GM12878 (cell line): Measurements from ENCODE around the gene PPP3CB. TPM values are rescaled to one million over a fixed set of nuclear protein-coding genes. Genes with fewer than 3 reads are reported as not detected.

Source experiments
- ATAC-seq: fragments of 200-7000 bp; cut with Tn5 transposase; 3 replicates; pipeline ENCODE4 v1.9.1; 2020; ENCODE audit warnings: mild to moderate bottlenecking, moderate library complexity
- BruUV-seq: library from RNA; stranded (reverse); fragments of 400-500 nt; replicated peaks from 2 replicates; lab custom pipeline; 2021; lab: Mats Ljungman, UMichigan
- CTCF ChIA-PET: fragments of 300-600 bp; sonication (Branson Sonifier 250); formaldehyde crosslinking; extraction: SDS; loops from one replicate; lab custom pipeline; 2021; ENCODE audit warnings: inconsistent platforms; lab: Yijun Ruan, JAX
- POLR2A ChIA-PET: fragments of 350-600 bp; formaldehyde crosslinking; extraction: SDS; loops from one replicate; lab custom pipeline; 2021; ENCODE audit warnings: inconsistent platforms; lab: Charles Lee
- RAD21 ChIA-PET: fragments of 300-600 bp; sonication (Branson Sonifier 250); formaldehyde crosslinking; loops from one replicate; lab custom pipeline; 2023; ENCODE audit warnings: antibody characterized with exemption; ENCODE audit not compliant: unreplicated experiment; lab: Charles Lee
- SMC1A ChIA-PET: fragments of 300-600 bp; sonication (Branson Sonifier 250); formaldehyde crosslinking; loops from one replicate; lab custom pipeline; 2023; ENCODE audit not compliant: unreplicated experiment, uncharacterized antibody; lab: Charles Lee
- DNase-seq: peaks from one replicate; pipeline ENCODE4 v3.0.0-alpha.2; 2011; ENCODE audit warnings: low read depth, low spot score
- FAIRE-seq: peaks from 3 replicates; lab custom pipeline; 2011; peaks lifted over from hg19 to GRCh38; lab: Jason Lieb, UNC
- H2AFZ ChIP-seq: 2 replicates; pipeline ENCODE4 v1.6.0; 2011; ENCODE audit warnings: low read depth, low read length, control low read depth; ENCODE audit not compliant: control insufficient read depth
- H3K27ac ChIP-seq: 2 replicates; pipeline ENCODE4 v1.5.1; 2011; ENCODE audit warnings: control low read depth; ENCODE audit not compliant: control insufficient read depth, insufficient read depth
- H3K27me3 ChIP-seq, 2 experiments: replicated peaks in 1 of 2; 2 replicates each; pipeline versions ENCODE4 v1.6.0 to v1.6.1; 2011; ENCODE audit warnings: low read length in 1 of 2; ENCODE audit not compliant: control insufficient read depth in 2 of 2, insufficient read depth in 2 of 2
- H3K36me3 ChIP-seq, 2 experiments: 2 replicates each; pipeline ENCODE4 v1.5.1; 2011; ENCODE audit warnings: low read length in 1 of 2; ENCODE audit not compliant: control insufficient read depth in 2 of 2, insufficient read depth in 2 of 2
- H3K4me1 ChIP-seq: 2 replicates; pipeline ENCODE4 v1.6.1; 2011; ENCODE audit warnings: mild to moderate bottlenecking, low read length, moderate library complexity, mixed read lengths; ENCODE audit not compliant: control insufficient read depth, insufficient read depth
- H3K4me2 ChIP-seq: 2 replicates; pipeline ENCODE4 v1.6.0; 2011; ENCODE audit warnings: control low read depth; ENCODE audit not compliant: control insufficient read depth, insufficient read depth
- H3K4me3 ChIP-seq: fragments of 200-600 bp; sonication (generic); 2 replicates; pipeline ENCODE4 v1.5.1; 2016
- H3K79me2 ChIP-seq: 2 replicates; pipeline ENCODE4 v1.6.0; 2011; ENCODE audit warnings: low read length; ENCODE audit not compliant: control insufficient read depth, insufficient read depth
- H3K9ac ChIP-seq: 2 replicates; pipeline ENCODE4 v1.8.0; 2011; ENCODE audit warnings: low read length, control low read depth, mixed read lengths; ENCODE audit not compliant: control insufficient read depth, insufficient read depth
- H3K9me3 ChIP-seq: replicated peaks from 3 replicates; pipeline ENCODE4 v1.5.1; 2011; ENCODE audit warnings: mild to moderate bottlenecking, low read length; ENCODE audit not compliant: control insufficient read depth, insufficient read depth
- H4K20me1 ChIP-seq: 2 replicates; pipeline ENCODE4 v1.6.0; 2011; ENCODE audit not compliant: control insufficient read depth, insufficient read depth
- ATF2 ChIP-seq: IDR thresholded peaks from 2 replicates; pipeline ENCODE4 v1.6.1; 2012; ENCODE audit warnings: low read length, inconsistent platforms
- ATF7 ChIP-seq: fragments of 450-650 bp; IDR thresholded peaks from 2 replicates; pipeline ENCODE4 v1.6.1; 2016; ENCODE audit warnings: low read depth, mild to moderate bottlenecking
- BCL11A ChIP-seq: IDR thresholded peaks from 2 replicates; pipeline ENCODE4 v1.6.1; 2011; ENCODE audit warnings: low read depth, low read length
- EGR1 ChIP-seq, 2 experiments: IDR thresholded peaks; 1 replicate in 1 of 2; 2 replicates in 1 of 2; pipeline ENCODE4 v1.6.1; 2011 to 2012; ENCODE audit warnings: low read depth in 2 of 2, low read length in 2 of 2, borderline replicate concordance in 1 of 2, mild to moderate bottlenecking in 1 of 2, moderate library complexity in 1 of 2
- ELK1 ChIP-seq: IDR thresholded peaks from 2 replicates; pipeline ENCODE4 v1.6.1; 2012; ENCODE audit warnings: low read depth, low read length, improper control_type of control experiment
- GATAD2B ChIP-seq: fragments of 450-650 bp; conservative IDR thresholded peaks from 2 replicates; pipeline ENCODE4 v1.6.1; 2017; ENCODE audit warnings: low read depth, mild to moderate bottlenecking, moderate library complexity
- HCFC1 ChIP-seq: fragments of 150-350 bp; IDR thresholded peaks from 2 replicates; pipeline ENCODE4 v1.6.1; 2014; ENCODE audit warnings: low read length
- HDAC2 ChIP-seq: fragments of 200-600 bp; sonication (generic); IDR thresholded peaks from 2 replicates; pipeline ENCODE4 v1.6.1; 2017
- JUND ChIP-seq: IDR thresholded peaks from 2 replicates; pipeline ENCODE4 v1.6.1; 2012; ENCODE audit warnings: low read depth, mild to moderate bottlenecking, low read length, improper control_type of control experiment, moderate library complexity
- MEF2B ChIP-seq: fragments of 450-650 bp; IDR thresholded peaks from 2 replicates; pipeline ENCODE4 v1.6.1; 2018; ENCODE audit warnings: mild to moderate bottlenecking, moderate library complexity; ENCODE audit not compliant: partially characterized antibody, poor library complexity, severe bottlenecking
- RAD21 ChIP-seq: IDR thresholded peaks from 2 replicates; pipeline ENCODE4 v1.6.1; 2011; ENCODE audit warnings: mild to moderate bottlenecking, low read depth, low read length, moderate library complexity; ENCODE audit not compliant: insufficient read depth
- REST ChIP-seq: IDR thresholded peaks from 2 replicates; pipeline ENCODE4 v1.6.1; 2012; ENCODE audit warnings: mild to moderate bottlenecking, low read depth, low read length
- SP1 ChIP-seq: IDR thresholded peaks from one replicate; pipeline ENCODE4 v1.6.1; 2011; ENCODE audit warnings: low read depth, low read length
- SRF ChIP-seq, 2 experiments: IDR thresholded peaks; 2 replicates each; pipeline ENCODE4 v1.6.1; 2011; ENCODE audit warnings: low read depth in 2 of 2, low read length in 2 of 2, mild to moderate bottlenecking in 1 of 2, moderate library complexity in 1 of 2
- STAT1 ChIP-seq: fragments of 450-650 bp; conservative IDR thresholded peaks from 2 replicates; pipeline ENCODE4 v1.6.1; 2014; ENCODE audit warnings: antibody characterized with exemption, mild to moderate bottlenecking
- TAF1 ChIP-seq: IDR thresholded peaks from 2 replicates; pipeline ENCODE4 v1.6.1; 2011; ENCODE audit warnings: mild to moderate bottlenecking, low read depth, low read length, borderline replicate concordance
- TBL1XR1 ChIP-seq: IDR thresholded peaks from 2 replicates; pipeline ENCODE4 v1.6.1; 2012; ENCODE audit warnings: low read depth, low read length, improper control_type of control experiment
- TCF3 ChIP-seq: IDR thresholded peaks from 2 replicates; pipeline ENCODE4 v1.6.1; 2012; ENCODE audit warnings: low read depth, mild to moderate bottlenecking, low read length, borderline replicate concordance; ENCODE audit not compliant: insufficient read depth
- ZNF207 ChIP-seq: fragments of 450-650 bp; IDR thresholded peaks from 2 replicates; pipeline ENCODE4 v1.6.1; 2014; ENCODE audit warnings: antibody characterized with exemption, mild to moderate bottlenecking, borderline replicate concordance
- ZNF217 ChIP-seq: fragments of 450-650 bp; IDR thresholded peaks from 2 replicates; pipeline ENCODE4 v1.6.1; 2017; ENCODE audit warnings: antibody characterized with exemption, mild to moderate bottlenecking
- in situ Hi-C: fragments of 300-500 bp; cut with MboI; formaldehyde crosslinking; loops from 9 replicates; pipeline ENCODE4 v1.14.3; 2018; ENCODE audit warnings: mixed read lengths
- intact Hi-C: fragments of 100-400 bp; cut with micrococcal nuclease; formaldehyde crosslinking; loops from one replicate; pipeline ENCODE4 v1.14.2; 2022; ENCODE audit not compliant: unreplicated experiment
- polyA plus RNA-seq, 11 experiments: library from polyadenylated mRNA; depleted of rRNA in 4 of 11; unstranded in 6 of 11; stranded (reverse) in 5 of 11; fragments of >200 nt; fragmentation: Nextera tagmentation in 4 of 11; fragmentation: Illumina TruSeq in 1 of 11; extraction: Ambion mirVana in 4 of 11; extraction: Trizol in 1 of 11; gene quantifications; 1 replicate in 1 of 11; 2 replicates in 10 of 11; pipeline versions ENCODE4 v1.2.1 to v1.2.3, GENCODE V29; 2011 to 2016; ENCODE audit warnings: inconsistent platforms in 2 of 11, missing spikeins in 2 of 11, low read depth in 1 of 11
- total RNA-seq, 4 experiments: library from RNA; depleted of rRNA in 3 of 4; stranded (reverse); fragments of >200 nt in 3 of 4; fragmentation: Illumina TruSeq in 1 of 4; extraction: Trizol in 1 of 4; gene quantifications; 2 replicates each; pipeline versions ENCODE4 v1.2.1 to v1.2.3, GENCODE V29; 2013 to 2021

The PPP3CB gene
- total and polyA plus RNA-seq, 10 of the 15 experiments (the other 5 are each of a cell fraction or from before 2014, with no cell fraction given): 11.4 to 46.4 (median 19.3) TPM

- Histone ChIP-seq H3K9me3 (no peaks in the 10 kb centered on the region), H3K9ac (no peak overlapping the region), H3K79me2 (no peaks in the 10 kb centered on the region), H2AFZ (no peak overlapping the region), H3K27ac (no peak overlapping the region), H3K36me3 (peaks cover 0 to 4% of the 10 kb centered on the region in 2 experiments; a peak in 2 of 4 replicates), H3K4me2 (no peak overlapping the region), H3K4me3 (no peak overlapping the region), H4K20me1 (no peaks in the 10 kb centered on the region), H3K27me3 (no peaks in the 10 kb centered on the region), H3K4me1 (no peaks in the 10 kb centered on the region)
- RAD21 ChIA-PET: no interaction called here
- BruUV-seq: no TSS peak
- TF ChIP-seq ZNF207: no peak
- TF ChIP-seq SP1: no peak
- TF ChIP-seq BCL11A: no peak
- no peak for TF ChIP-seq TCF3
- TF ChIP-seq RAD21: no peak
- no peak for TF ChIP-seq REST
- TF ChIP-seq ELK1: no peak
- no peak for TF ChIP-seq STAT1
- no peak for TF ChIP-seq ATF7
- no peak for TF ChIP-seq GATAD2B
- no peak for TF ChIP-seq MEF2B
- no peak for TF ChIP-seq TAF1
- no peak for TF ChIP-seq ATF2
- TF ChIP-seq EGR1 (IDR thresholded peaks at IDR 0.05; ENCODE audit: borderline replicate concordance in 1 of 2, low read depth in 2 of 2, low read length in 2 of 2): no peak
- TF ChIP-seq TBL1XR1: no peak
- no peak for TF ChIP-seq ZNF217
- no peak for TF ChIP-seq JUND
- no peak for TF ChIP-seq HDAC2
- TF ChIP-seq HCFC1: no peak
- TF ChIP-seq SRF (IDR thresholded peaks at IDR 0.05; ENCODE audit: low read depth in 2 of 2, low read length in 2 of 2): no peak
- POLR2A ChIA-PET: interaction anchor here (0.6 kb wide), 1 partner anchor 82 kb away, joined by 3 read pairs; no protein-coding TSS in a partner anchor
- no peak for ATAC-seq
- in situ Hi-C loops: no loop called here
- CTCF ChIA-PET: interaction anchor here (0.6 kb wide), 1 partner anchor 288 kb away, joined by 3 read pairs; no protein-coding TSS in a partner anchor
- SMC1A ChIA-PET: interaction anchor here (0.6 kb wide), 1 partner anchor 20 kb away, joined by 3 read pairs; no protein-coding TSS in a partner anchor
- intact Hi-C loops: no loop called here
- no peak for DNase-seq
- no peak for FAIRE-seq
Measured at GRCh38 chr10:73423309-73423708, 72.5 kb downstream of the PPP3CB start.
